Hindlimb muscle (tissue), 1 donor: ENCODE measurements around the gene RFWD3. TPM values are rescaled to one million over a fixed set of nuclear protein-coding genes. Genes with fewer than 3 reads are reported as not detected.
"Not testable (repeated sequence)": the region's sequence is repeated elsewhere in the genome, so short reads cannot be mapped to it uniquely, and the experiment has no call there.

ENCODE experiments used
- DNase-seq: peaks from one replicate; pipeline ENCODE4 v3.0.0-alpha.2; 2013
- polyA plus RNA-seq: library from polyadenylated mRNA; unstranded; fragments of 120-200 nt; gene quantifications from one replicate; pipeline ENCODE4 v1.2.1, GENCODE V29; 2013; ENCODE audit not compliant: insufficient read length

The RFWD3 gene
- polyA plus RNA-seq: 13.0 TPM

GRCh38 chr16:74666425-74667254 is at the start of gene RFWD3:
Gene RFWD3, minus strand, starts transcription at chr16:74666877. Its CDS starts 5,428 bp downstream, at chr16:74661449.
- peak; percentile 97 for DNase-seq

- DNase-seq: no peak
Measured at GRCh38 chr16:74716355-74716754, 49.7 kb upstream of the RFWD3 start.

GRCh38 chr16:74713876-74714275 is 47.2 kb upstream of the RFWD3 start:
- no peak for DNase-seq

- DNase-seq: no peak
Measured at GRCh38 chr16:74713325-74713724, 46.6 kb upstream of the RFWD3 start.

- DNase-seq: no peak
Measured at GRCh38 chr16:74711938-74712337, 45.3 kb upstream of the RFWD3 start.

GRCh38 chr16:74710401-74710800 is 43.7 kb upstream of the RFWD3 start:
- no peak for DNase-seq

- DNase-seq: peak; percentile 81
Measured at GRCh38 chr16:74709441-74709877, 42.8 kb upstream of the RFWD3 start.

- peak; percentile 32 for DNase-seq
Measured at GRCh38 chr16:74700438-74701225, 34.0 kb upstream of the RFWD3 start, which contains the start of gene MLKL. Gene MLKL, minus strand, starts transcription at chr16:74700862. Its CDS starts 5,105 bp downstream, at chr16:74695757.

- peak; percentile 14 for DNase-seq
Measured at GRCh38 chr16:74700116-74700437, 33.4 kb upstream of the RFWD3 start.

- DNase-seq: no peak
Measured at GRCh38 chr16:74699666-74700065, 33.0 kb upstream of the RFWD3 start.

- DNase-seq: no peak
Measured at GRCh38 chr16:74698222-74698621, 31.5 kb upstream of the RFWD3 start.

- DNase-seq: peak; percentile 81
Measured at GRCh38 chr16:74695450-74696422, 29.1 kb upstream of the RFWD3 start.

- DNase-seq: no peak
Measured at GRCh38 chr16:74691093-74691855, 24.6 kb upstream of the RFWD3 start.

GRCh38 chr16:74682556-74682955 is 15.9 kb upstream of the RFWD3 start:
- no peak for DNase-seq

- no peak for DNase-seq
Measured at GRCh38 chr16:74680681-74681080, 14.0 kb upstream of the RFWD3 start.

- DNase-seq: no peak
Measured at GRCh38 chr16:74679983-74680382, 13.3 kb upstream of the RFWD3 start.

GRCh38 chr16:74677868-74678267 is 11.2 kb upstream of the RFWD3 start:
- no peak for DNase-seq

- no peak for DNase-seq
Measured at GRCh38 chr16:74673876-74674275, 7.2 kb upstream of the RFWD3 start.

GRCh38 chr16:74668877-74669276 is 2.2 kb upstream of the RFWD3 start:
- not testable (repeated sequence) for DNase-seq

- DNase-seq: peak; percentile 23
Measured at GRCh38 chr16:74667255-74667700, 601 bp upstream of the RFWD3 start.

- DNase-seq: no peak
Measured at GRCh38 chr16:74666010-74666421, 661 bp downstream of the RFWD3 start.
